ENCODE data around the gene TINCR. TPM values are rescaled to one million over a fixed set of nuclear protein-coding genes. Genes with fewer than 3 reads are reported as not detected.
A peak's percentile ranks its signal among the peaks of the same experiment; 100 is the strongest.

The TINCR gene
- total RNA-seq, 4 donors from 2014 or later = 250 to 282 (median 259) TPM

- WGBS, 2 donors = 94 to 97% methylated on average over 7 of the region's 7 CpGs
- intact Hi-C loops (cut with DNase I; ENCODE audit: low total_unique reads) = loop anchor here (10.0 kb wide), 1 partner anchor 205 kb away; no protein-coding TSS in a partner anchor
These were observed 11.9 kb upstream of the TINCR start for GRCh38 chr19:5579697-5580096.

GRCh38 chr19:5579286-5579685, 11.5 kb upstream of the TINCR start:
- H3K4me3 ChIP-seq (ENCODE audit: low read depth, poor library complexity, severe bottlenecking) = no peak overlapping the region
- 93 to 99% methylated on average over 6 of the region's 6 CpGs for WGBS, 2 donors
- DNase-seq (ENCODE audit: low spot score in 2 of 2) = no peak
- intact Hi-C loops (cut with DNase I; ENCODE audit: low total_unique reads) = no loop called here
- no peak for TF ChIP-seq POLR2A (IDR thresholded peaks at IDR 0.05)
- no peak for TF ChIP-seq CTCF (IDR thresholded peaks at IDR 0.05)

More at GRCh38 chr19:5579697-5580096, 11.9 kb upstream of the TINCR start:
- no peak for DNase-seq (ENCODE audit: low spot score in 2 of 2)
- TF ChIP-seq POLR2A (IDR thresholded peaks at IDR 0.05) (no peak), CTCF (IDR thresholded peaks at IDR 0.05) (no peak)
- no peak overlapping the region for H3K4me3 ChIP-seq (ENCODE audit: low read depth, poor library complexity, severe bottlenecking)

- DNase-seq (ENCODE audit: low spot score in 2 of 2) = peak; percentile 57 to 95
- intact Hi-C loops (cut with DNase I; ENCODE audit: low total_unique reads) = no loop called here
- H3K4me3 ChIP-seq (ENCODE audit: low read depth, poor library complexity, severe bottlenecking) = no peak overlapping the region
- TF ChIP-seq CTCF (IDR thresholded peaks at IDR 0.05) (peak in 1 of 3 donors; percentile 57), POLR2A (IDR thresholded peaks at IDR 0.05) (no peak)
- 15 to 20% methylated on average over 21 to 28 of the region's 28 CpGs for WGBS, 2 donors
These were observed 10.5 kb upstream of the TINCR start for GRCh38 chr19:5578097-5578846.

- H3K4me3 ChIP-seq (ENCODE audit: low read depth, poor library complexity, severe bottlenecking) = no peak overlapping the region
- intact Hi-C loops (cut with DNase I; ENCODE audit: low total_unique reads) = no loop called here
- 47% methylated on average over 6 of the region's 6 CpGs for WGBS, 2 donors
- TF ChIP-seq CTCF (IDR thresholded peaks at IDR 0.05) = no peak
- no peak for TF ChIP-seq POLR2A (IDR thresholded peaks at IDR 0.05)
- no peak for DNase-seq (ENCODE audit: low spot score in 2 of 2)
These were observed 7.8 kb upstream of the TINCR start for GRCh38 chr19:5575590-5575989.

GRCh38 chr19:5572556-5573286, 5.0 kb upstream of the TINCR start:
- WGBS, 2 donors = 58 to 68% methylated on average over 14 of the region's 14 CpGs
- intact Hi-C loops (cut with DNase I; ENCODE audit: low total_unique reads) = no loop called here
- TF ChIP-seq CTCF (IDR thresholded peaks at IDR 0.05) (no peak), POLR2A (IDR thresholded peaks at IDR 0.05) (no peak)

More at GRCh38 chr19:5572556-5573286, 5.0 kb upstream of the TINCR start:
- no peak for DNase-seq (ENCODE audit: low spot score in 2 of 2)
- H3K4me3 ChIP-seq (ENCODE audit: low read depth, poor library complexity, severe bottlenecking) = no peak overlapping the region

Data from lower leg skin (tissue), 4 donors.